OCI-LY7 (cell line): ENCODE data around the gene DCAF15. TPM values are rescaled to one million over a fixed set of nuclear protein-coding genes. Genes with fewer than 3 reads are reported as not detected.

Experiments
- BruUV-seq: library from RNA; stranded (reverse); fragments of 400-500 nt; replicated peaks from 2 replicates; lab custom pipeline; 2021; lab: Mats Ljungman, UMichigan
- CTCF ChIA-PET: fragments of 300-600 bp; sonication (Branson Sonifier 250); formaldehyde crosslinking; loops from one replicate; lab custom pipeline; 2022; ENCODE audit warnings: antibody characterized with exemption; ENCODE audit not compliant: unreplicated experiment; lab: Charles Lee
- POLR2A ChIA-PET: fragments of 300-600 bp; sonication (Branson Sonifier 250); formaldehyde crosslinking; loops from one replicate; lab custom pipeline; 2022; ENCODE audit warnings: antibody characterized with exemption; lab: Charles Lee
- DNase-seq: peaks from one replicate; pipeline ENCODE4 v3.0.0-alpha.2; 2015; ENCODE audit warnings: low spot score
- H2AFZ ChIP-seq: fragments of 200-600 bp; sonication (generic), shearing (Covaris generic); 2 replicates; pipeline ENCODE4 v1.6.1; 2014; ENCODE audit warnings: mild to moderate bottlenecking, antibody characterized with exemption, low read length, moderate library complexity
- H3K27ac ChIP-seq: fragments of 200-600 bp; sonication (generic); 2 replicates; pipeline ENCODE4 v1.5.1; 2014; ENCODE audit warnings: mixed run types, low read depth, mild to moderate bottlenecking, moderate library complexity, low read length, inconsistent platforms; ENCODE audit not compliant: poor library complexity, severe bottlenecking
- H3K36me3 ChIP-seq: fragments of 200-600 bp; sonication (generic); 2 replicates; pipeline ENCODE4 v1.6.1; 2014; ENCODE audit warnings: mild to moderate bottlenecking, antibody characterized with exemption, low read length, moderate library complexity, mixed read lengths; ENCODE audit not compliant: insufficient read depth
- H3K4me1 ChIP-seq: fragments of 200-600 bp; sonication (generic); 2 replicates; pipeline ENCODE4 v1.5.1; 2014; ENCODE audit warnings: mild to moderate bottlenecking, low read length; ENCODE audit not compliant: insufficient read depth, poor library complexity, severe bottlenecking
- H3K4me2 ChIP-seq: fragments of 200-600 bp; sonication (generic); 2 replicates; pipeline ENCODE4 v1.6.1; 2014; ENCODE audit warnings: mild to moderate bottlenecking, low read length
- H3K4me3 ChIP-seq: fragments of 200-600 bp; sonication (generic); 2 replicates; pipeline ENCODE4 v1.5.1; 2014; ENCODE audit warnings: mild to moderate bottlenecking, low read depth, low read length; ENCODE audit not compliant: poor library complexity, severe bottlenecking
- H3K79me2 ChIP-seq: fragments of 200-600 bp; sonication (generic); 2 replicates; pipeline ENCODE4 v1.6.1; 2016; ENCODE audit warnings: low read depth, mild to moderate bottlenecking, low read length, moderate library complexity, mixed read lengths; ENCODE audit not compliant: insufficient read depth
- H3K9me2 ChIP-seq: fragments of 200-600 bp; sonication (generic); 2 replicates; pipeline ENCODE4 v1.6.1; 2016; ENCODE audit warnings: mild to moderate bottlenecking, low read length, mixed read lengths; ENCODE audit not compliant: insufficient read depth
- H3K9me3 ChIP-seq: fragments of 200-600 bp; sonication (generic); 2 replicates; pipeline ENCODE4 v1.6.1; 2014; ENCODE audit warnings: mild to moderate bottlenecking, mixed run types, low read length, mixed read lengths
- H4K20me1 ChIP-seq: fragments of 200-600 bp; sonication (generic); 2 replicates; pipeline ENCODE4 v1.6.1; 2014; ENCODE audit warnings: mild to moderate bottlenecking, antibody characterized with exemption, low read length, moderate library complexity, mixed read lengths; ENCODE audit not compliant: insufficient read depth
- CTCF ChIP-seq: fragments of 200-600 bp; sonication (generic); conservative IDR thresholded peaks from 2 replicates; pipeline ENCODE4 v1.5.1; 2014; ENCODE audit warnings: mild to moderate bottlenecking, antibody characterized with exemption, low read length, moderate library complexity, mixed read lengths
- EZH2phosphoT487 ChIP-seq: fragments of 200-600 bp; sonication (generic); IDR thresholded peaks from 2 replicates; pipeline ENCODE4 v1.6.1; 2018; ENCODE audit warnings: low read depth, borderline replicate concordance, mild to moderate bottlenecking, mixed run types, antibody characterized with exemption, low read length, moderate library complexity, mixed read lengths
- intact Hi-C: fragments of 100-400 bp; cut with micrococcal nuclease; formaldehyde crosslinking; loops from one replicate; pipeline ENCODE4 v1.10.0; 2022; ENCODE audit not compliant: unreplicated experiment
- total RNA-seq, 2 experiments: library from RNA; depleted of rRNA in 1 of 2; stranded (reverse); fragments of >200 nt in 1 of 2; shearing (Covaris generic) in 1 of 2; gene quantifications; 2 replicates each; pipeline ENCODE4 v1.2.3, GENCODE V29; 2014 to 2022

DCAF15 gene
- total RNA-seq, 2 experiments from 2014 or later = 71.3 to 86.2 TPM

- ChIA-PET POLR2A (no interaction called here), CTCF (no interaction called here)
- intact Hi-C loops = no loop called here
- Histone ChIP-seq H3K4me2 (no peak overlapping the region), H3K4me1 (no peaks in the 10 kb centered on the region), H3K27ac (no peak overlapping the region), H3K4me3 (no peak overlapping the region), H4K20me1 (no peaks in the 10 kb centered on the region; the same call in 1 of the 2 replicates), H3K36me3 (peaks cover 66% of the 10 kb centered on the region), H2AFZ (no peak overlapping the region), H3K9me3 (no peaks in the 10 kb centered on the region), H3K9me2 (no peaks in the 10 kb centered on the region), H3K79me2 (no peaks in the 10 kb centered on the region)
- no peak for DNase-seq
- BruUV-seq = no TSS peak
- TF ChIP-seq EZH2phosphoT487 (no peak), CTCF (no peak)
These were observed 10.6 kb downstream of the DCAF15 start for GRCh38 chr19:13962699-13963602.

GRCh38 chr19:13963603-13964105 lies 11.3 kb downstream of the DCAF15 start:
- POLR2A ChIA-PET = no interaction called here
- Histone ChIP-seq H3K9me2 (no peaks in the 10 kb centered on the region), H3K4me1 (no peaks in the 10 kb centered on the region), H3K27ac (no peak overlapping the region), H3K4me3 (no peak overlapping the region), H3K9me3 (no peaks in the 10 kb centered on the region), H3K36me3 (peaks cover 69% of the 10 kb centered on the region), H2AFZ (no peak overlapping the region), H3K79me2 (no peaks in the 10 kb centered on the region), H3K4me2 (no peak overlapping the region), H4K20me1 (no peaks in the 10 kb centered on the region; the same call in 1 of the 2 replicates)
- no peak for TF ChIP-seq CTCF
- no peak for TF ChIP-seq EZH2phosphoT487
- BruUV-seq = no TSS peak
- CTCF ChIA-PET = no interaction called here
- DNase-seq = no peak
- intact Hi-C loops = no loop called here

GRCh38 chr19:13964776-13965175 lies 12.5 kb downstream of the DCAF15 start:
- Histone ChIP-seq H3K9me3 (no peaks in the 10 kb centered on the region), H3K36me3 (peaks cover 70% of the 10 kb centered on the region), H3K4me2 (no peak overlapping the region), H3K9me2 (no peaks in the 10 kb centered on the region), H3K4me3 (no peak overlapping the region), H3K4me1 (no peaks in the 10 kb centered on the region), H4K20me1 (no peaks in the 10 kb centered on the region; the same call in 1 of the 2 replicates), H2AFZ (no peak overlapping the region), H3K27ac (no peak overlapping the region), H3K79me2 (no peaks in the 10 kb centered on the region)
- intact Hi-C loops = no loop called here
- ChIA-PET CTCF (no interaction called here), POLR2A (no interaction called here)
- DNase-seq = no peak
- TF ChIP-seq CTCF (no peak), EZH2phosphoT487 (no peak)
- BruUV-seq = no TSS peak
